Measurements from ENCODE around the gene MYRF. TPM values are rescaled to one million over a fixed set of nuclear protein-coding genes. Genes with fewer than 3 reads are reported as not detected.

MYRF gene
- total and polyA plus RNA-seq, 8 donors = 6.4 to 527 (median 59.7) TPM

GRCh38 chr11:61764606-61765260 lies 12.3 kb downstream of the MYRF start:
- 21 to 54% (median 33%) methylated on average over 11 to 22 of the region's 22 CpGs for WGBS, 5 donors
- H3K36me3 ChIP-seq = peaks cover 0 to 4% (median 0%) of the 10 kb centered on the region in 4 donors
- no peak overlapping the region for H3K4me3 ChIP-seq
- intact Hi-C loops (cut with DNase I; ENCODE audit: low total_unique reads) = no loop called here
- TF ChIP-seq POLR2A (IDR thresholded peaks at IDR 0.05) (peak in 1 of 4 donors; percentile 22), POLR2AphosphoS5 (IDR thresholded peaks at IDR 0.05) (peak in 2 of 3 donors; percentile 71 to 90), EP300 (IDR thresholded peaks at IDR 0.05) (no peak)
- TF ChIP-seq, protein P1, sequence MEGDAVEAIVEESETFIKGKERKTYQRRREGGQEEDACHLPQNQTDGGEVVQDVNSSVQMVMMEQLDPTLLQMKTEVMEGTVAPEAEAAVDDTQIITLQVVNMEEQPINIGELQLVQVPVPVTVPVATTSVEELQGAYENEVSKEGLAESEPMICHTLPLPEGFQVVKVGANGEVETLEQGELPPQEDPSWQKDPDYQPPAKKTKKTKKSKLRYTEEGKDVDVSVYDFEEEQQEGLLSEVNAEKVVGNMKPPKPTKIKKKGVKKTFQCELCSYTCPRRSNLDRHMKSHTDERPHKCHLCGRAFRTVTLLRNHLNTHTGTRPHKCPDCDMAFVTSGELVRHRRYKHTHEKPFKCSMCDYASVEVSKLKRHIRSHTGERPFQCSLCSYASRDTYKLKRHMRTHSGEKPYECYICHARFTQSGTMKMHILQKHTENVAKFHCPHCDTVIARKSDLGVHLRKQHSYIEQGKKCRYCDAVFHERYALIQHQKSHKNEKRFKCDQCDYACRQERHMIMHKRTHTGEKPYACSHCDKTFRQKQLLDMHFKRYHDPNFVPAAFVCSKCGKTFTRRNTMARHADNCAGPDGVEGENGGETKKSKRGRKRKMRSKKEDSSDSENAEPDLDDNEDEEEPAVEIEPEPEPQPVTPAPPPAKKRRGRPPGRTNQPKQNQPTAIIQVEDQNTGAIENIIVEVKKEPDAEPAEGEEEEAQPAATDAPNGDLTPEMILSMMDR (IDR thresholded peaks at IDR 0.05) = peak in 1 of 7 experiments; percentile 7
- H3K4me1 ChIP-seq = peaks cover 47 to 78% (median 76%) of the 10 kb centered on the region in 4 donors
- H3K9me3 ChIP-seq = no peaks in the 10 kb centered on the region
- peak overlapping the region; percentile 89 to 95 (median 90) for H3K27ac ChIP-seq
- peaks cover 0 to 37% (median 0%) of the 10 kb centered on the region in 3 donors for H3K27me3 ChIP-seq
- DNase-seq = peak; percentile 87 to 93

- Histone ChIP-seq H3K27me3 (peaks cover 0 to 37% (median 0%) of the 10 kb centered on the region in 3 donors), H3K4me1 (peaks cover 54 to 80% (median 77%) of the 10 kb centered on the region in 4 donors), H3K36me3 (peaks cover 0 to 4% (median 0%) of the 10 kb centered on the region in 4 donors), H3K27ac (peak overlapping the region; percentile 89 to 95 (median 90)), H3K9me3 (no peaks in the 10 kb centered on the region), H3K4me3 (no peak overlapping the region)
- no peak for DNase-seq
- TF ChIP-seq, protein P1 (IDR thresholded peaks at IDR 0.05) = no peak
- TF ChIP-seq POLR2AphosphoS5 (IDR thresholded peaks at IDR 0.05) = no peak
- intact Hi-C loops (cut with DNase I; ENCODE audit: low total_unique reads) = no loop called here
- WGBS, 5 donors = 73 to 80% (median 74%) methylated on average over 21 to 26 of the region's 26 CpGs
These were observed 13.3 kb downstream of the MYRF start for GRCh38 chr11:61765550-61766253.

DNA sequence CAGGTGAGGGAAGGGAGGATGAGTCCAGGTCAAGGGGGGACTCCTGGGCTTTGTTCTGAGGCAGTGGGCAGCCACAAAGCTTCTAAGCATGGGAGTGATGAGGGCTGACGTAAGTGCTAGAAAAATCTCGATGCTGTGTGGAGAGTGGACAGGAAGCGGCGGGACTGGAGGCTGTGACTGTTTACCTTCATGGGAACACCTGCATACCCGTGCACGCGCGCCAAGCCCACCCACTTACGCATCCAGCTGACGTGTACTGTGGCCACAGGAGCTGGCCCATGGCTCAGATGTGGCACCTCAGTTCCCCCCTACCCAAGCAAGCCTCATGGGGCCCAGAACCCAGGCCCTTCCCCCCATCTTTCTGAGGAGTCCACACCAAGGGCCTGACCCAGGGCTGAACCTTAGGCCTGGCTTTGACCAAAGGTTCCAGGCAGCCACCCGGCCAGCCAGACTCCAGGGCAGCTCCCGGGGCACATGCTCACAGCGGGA lies 14.0 kb downstream of the MYRF start:
- intact Hi-C loops (cut with DNase I; ENCODE audit: low total_unique reads) = no loop called here
- peak overlapping the region; percentile 89 to 95 (median 90) for H3K27ac ChIP-seq
- H3K36me3 ChIP-seq = peaks cover 0 to 8% (median 0%) of the 10 kb centered on the region in 4 donors
- no peak overlapping the region for H3K4me3 ChIP-seq
- 28 to 50% (median 38%) methylated on average over 4 to 13 of the region's 13 CpGs for WGBS, 5 donors
- peaks cover 0 to 31% (median 0%) of the 10 kb centered on the region in 3 donors for H3K27me3 ChIP-seq
- H3K9me3 ChIP-seq = no peaks in the 10 kb centered on the region
- peak; percentile 79 to 87 for DNase-seq
- H3K4me1 ChIP-seq = peaks cover 56 to 81% (median 77%) of the 10 kb centered on the region in 4 donors
- TF ChIP-seq POLR2A (IDR thresholded peaks at IDR 0.05) (no peak), POLR2AphosphoS5 (IDR thresholded peaks at IDR 0.05) (peak in 1 of 3 donors; percentile 30)

GRCh38 chr11:61768376-61769076 lies 16.1 kb downstream of the MYRF start:
- peak; percentile 59 to 82 for DNase-seq
- Histone ChIP-seq H3K27ac (peak overlapping the region; percentile 89 to 95 (median 90)), H3K4me3 (peak overlapping the region in 1 of 4 donors; percentile 46), H3K9me3 (no peaks in the 10 kb centered on the region), H3K4me1 (peaks cover 67 to 87% (median 79%) of the 10 kb centered on the region in 4 donors), H3K27me3 (peaks cover 0 to 20% (median 0%) of the 10 kb centered on the region in 3 donors), H3K36me3 (peaks cover 0 to 24% (median 2%) of the 10 kb centered on the region in 4 donors)
- intact Hi-C loops (cut with DNase I; ENCODE audit: low total_unique reads) = no loop called here
- 30 to 58% (median 38%) methylated on average over 10 to 11 of the region's 11 CpGs for WGBS, 5 donors
- TF ChIP-seq POLR2AphosphoS5 (IDR thresholded peaks at IDR 0.05) (peak in 2 of 3 donors; percentile 25 to 36), POLR2A (IDR thresholded peaks at IDR 0.05) (no peak)

Measured in stomach (tissue), 9 donors.